Tibial artery (tissue), 4 donors: ENCODE data around the gene SP8.

Experiments used
- DNase-seq, 2 donors: peaks; one replicate each; pipeline ENCODE4 v3.0.0-alpha.2; 2019
- H3K27ac ChIP-seq, 2 donors: fragments of 200-600 bp; sonication (generic) in 1 of 2; 1 replicate in 1 of 2; 2 replicates in 1 of 2; pipeline ENCODE4 v1.5.1; 2018 to 2019; ENCODE audit warnings: mild to moderate bottlenecking in 1 of 2
- H3K27me3 ChIP-seq, 2 donors: fragments of 200-600 bp; sonication (generic) in 1 of 2; one replicate each; pipeline versions ENCODE4 v1.5.1 to v1.6.0; 2016 to 2019
- H3K36me3 ChIP-seq, 3 donors: fragments of 200-600 bp; sonication (generic) in 2 of 3; one replicate each; pipeline ENCODE4 v1.5.1; 2016 to 2019; ENCODE audit warnings: mild to moderate bottlenecking in 2 of 3
- H3K4me1 ChIP-seq, 4 donors: fragments of 200-600 bp; sonication (generic) in 2 of 4; 1 replicate in 3 of 4; 2 replicates in 1 of 4; pipeline ENCODE4 v1.5.1; 2016 to 2019
- H3K4me3 ChIP-seq, 2 donors: fragments of 200-600 bp; sonication (generic) in 1 of 2; 1 replicate in 1 of 2; 2 replicates in 1 of 2; pipeline ENCODE4 v1.5.1; 2018 to 2019; ENCODE audit warnings: mild to moderate bottlenecking in 2 of 2
- H3K9me3 ChIP-seq, 3 donors: fragments of 200-600 bp; sonication (generic) in 1 of 3; one replicate each; pipeline ENCODE4 v1.5.1; 2016 to 2019
- CTCF ChIP-seq, 2 experiments: fragments of 200-600 bp in 1 of 2; fragments of 450-650 bp in 1 of 2; IDR thresholded peaks; one replicate each; pipeline ENCODE4 v1.5.1; 2017 to 2019; ENCODE audit warnings: antibody characterized with exemption in 2 of 2, mild to moderate bottlenecking in 1 of 2, moderate library complexity in 1 of 2
- intact Hi-C: fragments of 100-400 bp; cut with DNase I; formaldehyde crosslinking; loops from one replicate; pipeline ENCODE4 v1.15.0; 2023; ENCODE audit warnings: low total_unique reads

Gene SP8

GRCh38 chr7:20788420-20788990, 1.8 kb upstream of the SP8 start:
- Histone ChIP-seq H3K27me3 (peaks cover 7 to 98% of the 10 kb centered on the region in 2 donors), H3K4me1 (peaks cover 0 to 39% (median 35%) of the 10 kb centered on the region in 4 donors), H3K9me3 (no peaks in the 10 kb centered on the region), H3K36me3 (no peaks in the 10 kb centered on the region), H3K4me3 (no peak overlapping the region), H3K27ac (no peak overlapping the region)
- no peak for TF ChIP-seq CTCF (IDR thresholded peaks at IDR 0.05)
- intact Hi-C loops = no loop called here
- DNase-seq = no peak

GRCh38 chr7:20787660-20788419, 1.2 kb upstream of the SP8 start:
- DNase-seq = no peak
- intact Hi-C loops = no loop called here
- H3K4me3 ChIP-seq = no peak overlapping the region

GRCh38 chr7:20786421-20786778, 286 bp downstream of the SP8 start:
- Histone ChIP-seq H3K9me3 (no peaks in the 10 kb centered on the region), H3K36me3 (no peaks in the 10 kb centered on the region), H3K4me3 (peak overlapping the region in 1 of 2 donors; percentile 49), H3K27me3 (peaks cover 10 to 98% of the 10 kb centered on the region in 2 donors), H3K4me1 (peaks cover 0 to 39% (median 35%) of the 10 kb centered on the region in 4 donors), H3K27ac (no peak overlapping the region)
- intact Hi-C loops = no loop called here
- no peak for DNase-seq
- TF ChIP-seq CTCF (IDR thresholded peaks at IDR 0.05) = no peak

More at GRCh38 chr7:20787660-20788419, 1.2 kb upstream of the SP8 start:
- H3K4me1 ChIP-seq = peaks cover 0 to 39% (median 35%) of the 10 kb centered on the region in 4 donors
- no peak for TF ChIP-seq CTCF (IDR thresholded peaks at IDR 0.05)
- no peaks in the 10 kb centered on the region for H3K9me3 ChIP-seq
- H3K36me3 ChIP-seq = no peaks in the 10 kb centered on the region
- peaks cover 7 to 98% of the 10 kb centered on the region in 2 donors for H3K27me3 ChIP-seq
- no peak overlapping the region for H3K27ac ChIP-seq

GRCh38 chr7:20786049-20786412, 655 bp downstream of the SP8 start:
- H3K36me3 ChIP-seq = no peaks in the 10 kb centered on the region
- H3K4me3 ChIP-seq = peak overlapping the region in 1 of 2 donors; percentile 49
- no peak for DNase-seq
- no peak overlapping the region for H3K27ac ChIP-seq
- H3K9me3 ChIP-seq = no peaks in the 10 kb centered on the region
- intact Hi-C loops = no loop called here
- TF ChIP-seq CTCF (IDR thresholded peaks at IDR 0.05) = no peak
- peaks cover 10 to 98% of the 10 kb centered on the region in 2 donors for H3K27me3 ChIP-seq
- H3K4me1 ChIP-seq = peaks cover 0 to 39% (median 35%) of the 10 kb centered on the region in 4 donors

GRCh38 chr7:20785157-20786048, 1.3 kb downstream of the SP8 start:
- Histone ChIP-seq H3K4me1 (peaks cover 0 to 38% (median 34%) of the 10 kb centered on the region in 4 donors), H3K27me3 (peaks cover 8 to 97% of the 10 kb centered on the region in 2 donors), H3K27ac (no peak overlapping the region), H3K4me3 (peak overlapping the region in 1 of 2 donors; percentile 49), H3K9me3 (no peaks in the 10 kb centered on the region), H3K36me3 (no peaks in the 10 kb centered on the region)
- no peak for DNase-seq
- intact Hi-C loops = no loop called here
- no peak for TF ChIP-seq CTCF (IDR thresholded peaks at IDR 0.05)
